ENCODE measurements around the gene BEND7.

The BEND7 gene

DNA sequence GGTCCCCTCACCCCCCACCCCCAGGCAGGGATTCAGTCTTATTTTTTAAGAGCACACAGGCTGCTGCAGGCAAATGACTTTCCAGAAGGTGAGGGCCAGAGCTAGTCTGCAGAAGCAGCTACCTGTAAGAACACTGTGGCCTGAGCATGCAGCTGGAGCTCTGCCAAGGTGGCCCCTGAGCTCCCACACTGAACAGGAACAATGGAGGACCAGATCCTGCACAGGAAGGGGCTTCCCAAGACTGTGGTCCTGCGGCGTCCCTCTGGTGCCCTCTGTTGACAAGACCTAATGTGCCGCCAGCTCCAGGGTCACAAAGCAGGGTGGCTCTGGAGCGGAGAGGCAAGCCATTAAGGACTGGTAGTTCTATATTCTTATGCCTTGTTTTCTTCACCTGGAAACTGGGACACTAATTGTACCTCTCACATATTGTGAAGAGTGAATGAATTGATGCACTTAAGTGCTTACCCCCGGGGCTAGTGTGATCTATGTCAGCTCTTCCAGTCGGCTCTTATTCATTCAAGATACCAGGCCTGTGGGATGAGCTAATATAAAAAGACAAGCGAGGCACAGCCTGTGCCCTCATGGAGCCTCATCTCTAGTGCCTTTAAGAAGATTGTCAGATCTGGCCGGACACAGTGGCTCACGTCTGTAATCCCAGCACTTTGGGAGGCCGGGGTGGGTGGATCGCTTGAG is 8.0 kb upstream of the BEND7 start:
- peak overlapping the region; percentile 30 for H3K4me3 ChIP-seq (ENCODE audit: low read length)

DNA sequence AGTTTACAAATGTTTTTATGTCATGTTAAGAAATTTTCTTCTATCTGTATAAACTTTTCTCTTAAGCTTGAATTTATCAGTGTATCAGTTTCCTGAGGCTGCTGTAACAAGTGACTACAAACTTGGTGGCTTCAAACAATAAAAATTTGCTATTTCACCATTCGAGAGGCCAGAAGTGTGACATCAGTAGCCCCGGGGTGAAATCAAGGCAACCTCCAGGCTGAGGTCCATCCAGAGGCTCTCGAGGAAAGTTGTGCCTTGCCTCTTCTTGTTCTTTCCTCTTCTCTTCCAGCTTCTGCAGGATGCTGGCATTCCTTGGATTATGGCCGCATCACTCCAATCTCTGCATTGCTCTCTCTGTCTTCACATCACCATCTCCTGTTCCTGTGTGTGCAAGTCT is 6.5 kb upstream of the BEND7 start:
- H3K4me3 ChIP-seq (ENCODE audit: low read length) = no peak overlapping the region
- no peak overlapping the region for H2AFZ ChIP-seq (ENCODE audit: low read depth, low read length)
- H3K9me3 ChIP-seq (ENCODE audit: low read length) = peaks cover 2% of the 10 kb centered on the region
- H3K4me1 ChIP-seq (ENCODE audit: insufficient read depth, low read length) = no peaks in the 10 kb centered on the region
- H3K36me3 ChIP-seq (ENCODE audit: insufficient read depth, low read length) = no peaks in the 10 kb centered on the region
- H3K27me3 ChIP-seq (ENCODE audit: insufficient read depth, low read length) = no peaks in the 10 kb centered on the region

More for the DNA sequence above, 8.0 kb upstream of the BEND7 start:
- Histone ChIP-seq H3K9me3 (ENCODE audit: low read length) (peaks cover 2% of the 10 kb centered on the region), H3K27me3 (ENCODE audit: insufficient read depth, low read length) (peaks cover 3% of the 10 kb centered on the region), H2AFZ (ENCODE audit: low read depth, low read length) (peak overlapping the region; percentile 42), H3K36me3 (ENCODE audit: insufficient read depth, low read length) (no peaks in the 10 kb centered on the region), H3K4me1 (ENCODE audit: insufficient read depth, low read length) (no peaks in the 10 kb centered on the region)

DNA sequence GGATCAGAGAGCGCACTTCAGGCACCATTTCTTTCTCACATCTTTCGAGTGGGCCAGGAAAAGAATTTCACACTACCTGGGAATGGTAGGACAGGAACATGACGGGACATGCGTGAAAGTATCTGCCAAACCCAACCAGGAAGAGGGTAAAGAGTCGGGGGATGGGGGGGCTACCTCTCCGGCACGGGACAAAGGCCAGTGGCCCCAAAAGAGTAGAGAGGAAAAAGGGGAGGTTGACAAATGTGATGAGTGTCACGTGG is 830 bp upstream of the BEND7 start:
- H3K4me3 ChIP-seq (ENCODE audit: low read length) = peak overlapping the region; percentile 68
- H3K27me3 ChIP-seq (ENCODE audit: insufficient read depth, low read length) = no peaks in the 10 kb centered on the region
- H3K4me1 ChIP-seq (ENCODE audit: insufficient read depth, low read length) = peaks cover 24% of the 10 kb centered on the region
- no peaks in the 10 kb centered on the region for H3K9me3 ChIP-seq (ENCODE audit: low read length)
- H3K36me3 ChIP-seq (ENCODE audit: insufficient read depth, low read length) = peaks cover 6% of the 10 kb centered on the region
- H2AFZ ChIP-seq (ENCODE audit: low read depth, low read length) = peak overlapping the region; percentile 99

DNA sequence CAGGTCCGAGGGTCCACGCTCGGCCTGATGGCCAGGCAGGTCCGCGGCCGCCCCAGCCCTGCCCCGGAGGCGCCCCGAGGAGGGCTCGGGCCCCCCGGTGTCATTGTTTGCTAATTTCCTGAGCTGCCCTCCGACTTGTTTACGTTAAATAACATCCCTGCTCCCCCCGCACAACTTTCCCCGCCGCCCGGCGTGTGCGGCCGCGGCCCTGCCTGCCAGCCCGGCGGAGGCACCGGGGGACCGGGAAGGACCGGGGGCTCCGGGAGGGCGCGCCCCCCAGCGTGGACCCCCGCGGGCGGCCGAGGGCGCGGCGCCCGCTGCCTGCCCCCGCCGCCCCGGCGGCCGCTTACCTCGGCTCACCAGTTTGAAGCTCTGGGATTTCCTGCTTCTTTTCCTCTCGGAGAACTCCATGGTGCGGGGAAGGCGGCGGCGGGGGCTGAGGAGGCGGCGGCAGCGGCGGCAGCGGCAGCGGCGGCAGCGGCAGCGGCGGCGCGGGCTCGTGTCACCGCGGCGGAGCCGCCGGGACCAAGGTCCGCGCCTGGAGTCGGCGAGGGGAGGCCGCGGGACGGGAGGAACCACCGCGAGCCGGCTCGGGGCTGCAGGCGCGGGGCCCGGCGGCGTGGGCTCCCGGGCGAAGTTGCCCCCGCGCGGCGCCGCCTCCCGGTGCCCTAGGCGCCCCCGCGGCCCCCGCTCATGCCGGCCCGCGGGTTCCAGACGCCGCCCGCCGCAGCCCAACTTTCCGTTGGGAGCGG is 515 bp downstream of the BEND7 start:
- no peaks in the 10 kb centered on the region for H3K9me3 ChIP-seq (ENCODE audit: low read length)
- peak overlapping the region; percentile 61 for H3K4me3 ChIP-seq (ENCODE audit: low read length)
- H3K27me3 ChIP-seq (ENCODE audit: insufficient read depth, low read length) = no peaks in the 10 kb centered on the region
- peaks cover 24% of the 10 kb centered on the region for H3K4me1 ChIP-seq (ENCODE audit: insufficient read depth, low read length)
- peak overlapping the region; percentile 92 for H2AFZ ChIP-seq (ENCODE audit: low read depth, low read length)
- peaks cover 6% of the 10 kb centered on the region for H3K36me3 ChIP-seq (ENCODE audit: insufficient read depth, low read length)

DNA sequence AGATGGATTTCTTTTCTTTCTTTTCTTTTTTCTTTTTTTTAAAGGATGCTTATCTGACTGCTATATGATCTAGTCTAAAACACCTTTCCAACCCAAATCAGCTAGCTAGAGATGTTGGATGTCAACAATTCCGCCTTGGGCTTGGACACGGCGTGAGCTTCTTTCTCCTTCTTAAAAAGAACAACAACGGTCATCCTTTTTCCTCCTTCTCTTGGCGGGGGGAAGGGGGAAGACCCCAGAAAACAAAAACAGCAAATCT is 1.0 kb downstream of the BEND7 start:
- peaks cover 6% of the 10 kb centered on the region for H3K36me3 ChIP-seq (ENCODE audit: insufficient read depth, low read length)
- H2AFZ ChIP-seq (ENCODE audit: low read depth, low read length) = peak overlapping the region; percentile 92
- peaks cover 24% of the 10 kb centered on the region for H3K4me1 ChIP-seq (ENCODE audit: insufficient read depth, low read length)
- H3K27me3 ChIP-seq (ENCODE audit: insufficient read depth, low read length) = no peaks in the 10 kb centered on the region
- no peaks in the 10 kb centered on the region for H3K9me3 ChIP-seq (ENCODE audit: low read length)
- peak overlapping the region; percentile 61 for H3K4me3 ChIP-seq (ENCODE audit: low read length)

DNA sequence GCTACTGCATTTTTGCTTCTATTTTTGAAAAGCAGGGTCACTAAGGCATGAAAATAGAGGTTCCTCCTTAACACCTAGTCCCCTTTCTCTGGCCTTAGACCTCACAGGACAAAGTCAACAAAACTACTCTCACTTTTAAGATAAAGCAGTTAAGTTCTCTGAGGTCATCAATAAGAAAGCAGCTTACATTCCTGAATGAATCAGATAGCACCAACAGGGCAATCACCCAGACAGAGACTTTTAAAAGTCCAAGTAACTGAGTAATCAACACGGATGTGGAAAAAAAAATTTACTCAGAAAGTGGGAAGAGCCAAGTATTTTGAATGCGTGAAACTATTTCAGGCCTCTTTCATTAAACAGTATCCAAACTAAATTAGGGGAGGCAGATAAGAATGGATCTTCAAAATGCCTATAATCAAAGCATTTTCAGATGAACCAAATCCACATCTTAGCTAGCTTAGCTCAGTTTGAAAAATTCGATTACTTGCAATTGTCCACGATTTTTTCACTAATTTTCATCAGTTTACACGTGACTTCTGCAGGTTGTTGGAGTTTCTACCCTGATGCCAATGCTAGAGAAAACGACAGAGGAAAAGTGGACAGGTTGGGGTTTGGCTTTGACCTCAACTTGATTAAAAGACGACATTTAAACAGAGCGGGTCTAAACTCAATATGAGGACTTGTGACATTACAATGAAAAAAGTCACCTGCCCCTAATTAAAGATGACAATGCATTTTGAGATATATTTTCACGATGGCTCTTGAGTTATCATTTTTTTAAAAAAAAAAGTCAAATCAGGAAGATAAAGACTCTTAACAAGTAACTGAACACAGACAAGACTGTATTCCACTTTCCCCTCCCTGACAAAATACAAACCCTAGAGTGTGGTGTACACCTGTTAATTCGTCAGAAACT is 1.6 kb downstream of the BEND7 start:
- Histone ChIP-seq H3K4me3 (ENCODE audit: low read length) (peak overlapping the region; percentile 61), H3K4me1 (ENCODE audit: insufficient read depth, low read length) (peaks cover 24% of the 10 kb centered on the region), H2AFZ (ENCODE audit: low read depth, low read length) (peak overlapping the region; percentile 92), H3K27me3 (ENCODE audit: insufficient read depth, low read length) (no peaks in the 10 kb centered on the region), H3K36me3 (ENCODE audit: insufficient read depth, low read length) (peaks cover 7% of the 10 kb centered on the region), H3K9me3 (ENCODE audit: low read length) (no peaks in the 10 kb centered on the region)

DNA sequence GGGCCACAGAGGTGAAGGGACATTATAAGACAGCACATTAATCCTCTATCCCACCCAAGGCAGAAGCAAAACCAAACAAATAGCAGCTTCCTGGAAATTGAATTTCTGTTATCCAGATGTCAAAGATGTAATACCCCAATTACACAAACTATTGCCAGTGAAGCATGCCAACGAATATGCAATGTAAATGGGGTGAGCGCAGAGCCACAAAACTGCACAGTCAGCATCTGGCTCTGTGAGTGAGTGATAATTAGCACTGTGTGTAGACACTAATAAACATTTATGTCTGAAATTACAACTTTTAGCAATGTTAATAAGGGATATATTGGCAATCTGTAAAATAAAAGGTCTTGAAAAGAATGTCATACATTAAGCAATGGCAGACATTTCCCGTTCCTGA is 3.2 kb downstream of the BEND7 start:
- H3K9me3 ChIP-seq (ENCODE audit: low read length) = no peaks in the 10 kb centered on the region
- no peak overlapping the region for H2AFZ ChIP-seq (ENCODE audit: low read depth, low read length)
- no peak overlapping the region for H3K4me3 ChIP-seq (ENCODE audit: low read length)
- H3K27me3 ChIP-seq (ENCODE audit: insufficient read depth, low read length) = no peaks in the 10 kb centered on the region
- H3K4me1 ChIP-seq (ENCODE audit: insufficient read depth, low read length) = peaks cover 24% of the 10 kb centered on the region
- peaks cover 13% of the 10 kb centered on the region for H3K36me3 ChIP-seq (ENCODE audit: insufficient read depth, low read length)

DNA sequence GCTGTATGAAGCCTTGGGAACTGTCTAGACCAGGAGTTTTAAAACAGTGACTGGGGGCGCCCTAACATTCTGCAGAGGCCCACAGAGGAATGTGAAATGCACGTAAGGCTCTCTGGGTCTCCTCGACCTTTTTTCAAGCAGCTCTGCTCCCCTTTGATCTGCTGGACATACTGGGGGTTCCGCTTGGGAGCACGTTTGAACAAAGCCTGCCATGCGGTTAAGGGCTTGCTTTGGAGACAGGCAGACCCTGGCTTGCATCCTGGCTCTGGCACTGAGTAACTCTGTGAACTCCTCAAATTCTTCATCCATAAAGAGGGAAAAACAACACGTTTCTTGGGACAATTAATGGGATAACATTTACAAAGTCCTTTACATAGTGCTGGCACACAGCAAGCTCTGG is 7.8 kb downstream of the BEND7 start:
- no peak overlapping the region for H3K4me3 ChIP-seq (ENCODE audit: low read length)
- peaks cover 17% of the 10 kb centered on the region for H3K36me3 ChIP-seq (ENCODE audit: insufficient read depth, low read length)
- no peak overlapping the region for H2AFZ ChIP-seq (ENCODE audit: low read depth, low read length)
- H3K27me3 ChIP-seq (ENCODE audit: insufficient read depth, low read length) = no peaks in the 10 kb centered on the region
- no peaks in the 10 kb centered on the region for H3K9me3 ChIP-seq (ENCODE audit: low read length)
- no peaks in the 10 kb centered on the region for H3K4me1 ChIP-seq (ENCODE audit: insufficient read depth, low read length)

DNA sequence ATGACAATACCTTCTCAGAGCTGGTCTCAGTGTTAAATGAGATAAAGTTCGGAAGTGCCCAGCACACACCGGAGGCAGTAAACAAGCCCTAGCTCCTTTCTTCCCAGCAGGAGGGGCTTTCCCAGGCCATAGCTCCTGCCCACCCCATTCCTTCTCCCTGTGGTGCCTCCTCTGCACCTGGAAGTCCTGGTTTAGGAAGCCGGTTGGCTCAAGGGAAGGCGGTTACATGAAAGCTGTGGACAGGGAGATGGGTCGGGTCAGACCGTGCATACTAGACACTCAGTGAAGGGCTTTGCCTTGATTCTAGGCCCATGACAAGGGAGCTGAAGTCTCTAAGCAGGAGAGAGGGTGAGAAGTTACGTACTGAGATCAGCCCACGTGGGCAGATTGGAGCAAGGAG is 8.6 kb downstream of the BEND7 start:
- Histone ChIP-seq H3K4me3 (ENCODE audit: low read length) (no peak overlapping the region), H3K4me1 (ENCODE audit: insufficient read depth, low read length) (peaks cover 6% of the 10 kb centered on the region), H3K36me3 (ENCODE audit: insufficient read depth, low read length) (peaks cover 15% of the 10 kb centered on the region), H2AFZ (ENCODE audit: low read depth, low read length) (no peak overlapping the region), H3K9me3 (ENCODE audit: low read length) (no peaks in the 10 kb centered on the region), H3K27me3 (ENCODE audit: insufficient read depth, low read length) (no peaks in the 10 kb centered on the region)

DNA sequence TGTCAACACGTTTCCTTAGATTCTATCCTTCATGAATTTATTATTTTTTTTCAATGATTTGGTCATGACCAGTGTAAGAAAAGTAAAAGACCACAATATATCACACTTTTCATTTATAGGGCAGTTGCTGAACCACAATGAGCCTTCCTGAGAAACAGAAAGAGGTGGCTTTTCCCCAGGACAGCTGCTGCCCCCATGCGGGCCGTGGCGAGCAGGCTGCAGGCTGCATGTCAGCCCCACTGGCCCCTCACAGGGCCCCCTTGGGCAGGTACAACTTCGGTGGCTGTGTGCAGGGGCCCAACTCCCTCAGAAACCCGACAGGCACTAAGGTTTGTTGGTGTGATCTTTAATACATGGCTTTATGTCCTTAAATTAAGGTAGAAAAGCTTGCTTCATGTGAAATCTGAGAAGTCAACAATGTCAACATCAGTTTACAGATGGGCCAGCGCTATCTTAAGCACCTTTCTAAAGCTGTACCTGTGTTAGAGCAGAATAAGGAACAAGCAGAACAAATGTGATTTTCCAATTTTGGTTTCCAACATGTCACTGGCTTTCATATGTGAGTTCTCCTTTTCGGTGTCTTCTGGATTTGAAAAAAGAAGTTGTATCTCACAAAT is 10.6 kb downstream of the BEND7 start:
- no peak overlapping the region for H3K4me3 ChIP-seq (ENCODE audit: low read length)
- no peaks in the 10 kb centered on the region for H3K9me3 ChIP-seq (ENCODE audit: low read length)
- H3K27me3 ChIP-seq (ENCODE audit: insufficient read depth, low read length) = no peaks in the 10 kb centered on the region
- H3K36me3 ChIP-seq (ENCODE audit: insufficient read depth, low read length) = peaks cover 13% of the 10 kb centered on the region
- H3K4me1 ChIP-seq (ENCODE audit: insufficient read depth, low read length) = peaks cover 6% of the 10 kb centered on the region
- H2AFZ ChIP-seq (ENCODE audit: low read depth, low read length) = no peak overlapping the region

DNA sequence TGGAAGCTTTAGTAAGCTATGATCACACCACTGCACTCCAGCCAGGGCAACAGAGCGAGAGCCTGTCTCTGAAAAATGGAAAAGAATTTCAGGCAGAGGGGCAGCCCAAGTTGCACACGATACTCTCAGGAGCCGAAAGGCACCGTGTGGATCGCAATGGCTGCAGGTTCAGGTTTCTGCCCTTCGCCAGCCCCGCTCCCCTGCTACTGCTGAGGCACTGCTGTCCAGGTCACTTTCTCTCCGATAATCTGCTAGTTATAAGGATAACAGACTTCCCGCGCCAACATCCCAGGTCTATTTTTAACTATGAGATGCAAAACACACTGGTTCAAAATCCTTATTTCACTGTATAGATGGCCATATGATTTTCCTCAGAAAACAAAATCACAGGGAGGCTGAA is 11.1 kb downstream of the BEND7 start:
- Histone ChIP-seq H2AFZ (ENCODE audit: low read depth, low read length) (no peak overlapping the region), H3K36me3 (ENCODE audit: insufficient read depth, low read length) (peaks cover 12% of the 10 kb centered on the region), H3K9me3 (ENCODE audit: low read length) (no peaks in the 10 kb centered on the region), H3K4me1 (ENCODE audit: insufficient read depth, low read length) (peaks cover 6% of the 10 kb centered on the region), H3K27me3 (ENCODE audit: insufficient read depth, low read length) (no peaks in the 10 kb centered on the region), H3K4me3 (ENCODE audit: low read length) (no peak overlapping the region)

DNA sequence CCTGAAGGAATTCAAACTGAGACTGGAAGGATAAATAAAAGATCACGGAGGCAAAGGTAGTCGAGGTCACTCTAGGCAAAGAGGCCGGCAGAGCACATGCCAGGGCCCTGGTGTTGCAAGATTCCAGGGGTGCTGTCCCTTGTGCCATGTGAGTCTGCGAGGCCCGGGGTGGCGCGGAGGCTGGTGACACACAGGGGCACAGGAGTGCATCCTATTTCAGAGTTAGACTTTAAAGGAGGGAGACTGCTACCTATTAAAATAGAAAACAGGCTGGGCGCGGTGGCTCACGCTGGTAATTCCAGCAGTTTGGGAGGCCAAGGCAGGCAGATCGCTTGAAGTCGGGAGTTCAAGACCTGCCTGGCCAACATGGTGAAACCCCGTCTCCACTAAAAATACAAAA is 12.6 kb downstream of the BEND7 start:
- peaks cover 6% of the 10 kb centered on the region for H3K4me1 ChIP-seq (ENCODE audit: insufficient read depth, low read length)
- H2AFZ ChIP-seq (ENCODE audit: low read depth, low read length) = no peak overlapping the region
- H3K4me3 ChIP-seq (ENCODE audit: low read length) = no peak overlapping the region
- no peaks in the 10 kb centered on the region for H3K27me3 ChIP-seq (ENCODE audit: insufficient read depth, low read length)
- H3K9me3 ChIP-seq (ENCODE audit: low read length) = no peaks in the 10 kb centered on the region
- peaks cover 6% of the 10 kb centered on the region for H3K36me3 ChIP-seq (ENCODE audit: insufficient read depth, low read length)

DNA sequence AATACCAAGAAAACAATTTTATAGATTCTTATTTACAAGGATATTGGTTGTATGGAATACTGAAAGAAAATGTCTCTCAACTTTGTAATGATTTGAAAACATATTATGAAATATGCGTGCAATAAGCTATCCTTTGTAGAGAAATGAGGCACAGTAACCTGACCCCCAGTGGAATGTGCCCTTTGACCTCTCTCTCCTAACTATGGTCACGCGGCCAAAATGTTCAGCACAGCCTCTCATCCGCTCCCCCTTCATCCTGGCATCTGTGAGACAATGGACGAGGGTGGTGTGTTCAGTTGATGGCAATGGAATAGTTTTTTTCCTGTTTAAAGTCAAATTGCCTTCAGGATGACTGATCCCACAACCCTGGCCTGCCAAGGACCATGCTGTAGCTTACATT is 13.3 kb downstream of the BEND7 start:
- Histone ChIP-seq H3K9me3 (ENCODE audit: low read length) (no peaks in the 10 kb centered on the region), H3K36me3 (ENCODE audit: insufficient read depth, low read length) (peaks cover 6% of the 10 kb centered on the region), H3K4me3 (ENCODE audit: low read length) (no peak overlapping the region), H3K27me3 (ENCODE audit: insufficient read depth, low read length) (no peaks in the 10 kb centered on the region), H3K4me1 (ENCODE audit: insufficient read depth, low read length) (peaks cover 6% of the 10 kb centered on the region), H2AFZ (ENCODE audit: low read depth, low read length) (no peak overlapping the region)

Data from neuron (in vitro differentiated cells).